GM12878 (cell line): Measurements from ENCODE around the gene KHNYN. TPM values are rescaled to one million over a fixed set of nuclear protein-coding genes. Genes with fewer than 3 reads are reported as not detected.
A peak's percentile ranks its signal among the peaks of the same experiment; 100 is the strongest.

Experiments
- CHD4 ChIP-seq: fragments of 200-600 bp; sonication (generic); IDR thresholded peaks from 2 replicates; pipeline ENCODE4 v1.6.1; 2016; ENCODE audit warnings: mild to moderate bottlenecking
- CREB1 ChIP-seq: IDR thresholded peaks from 2 replicates; pipeline ENCODE4 v1.6.1; 2012; ENCODE audit warnings: low read depth, mild to moderate bottlenecking, inconsistent platforms
- FOS ChIP-seq: IDR thresholded peaks from 3 replicates; pipeline ENCODE4 v1.6.1; 2011; ENCODE audit warnings: borderline replicate concordance; ENCODE audit not compliant: insufficient read length; ENCODE audit errors: extremely low read depth
- MXI1 ChIP-seq: fragments of 150-350 bp; IDR thresholded peaks from 2 replicates; pipeline ENCODE4 v1.6.1; 2011; ENCODE audit warnings: low read depth, mild to moderate bottlenecking, inconsistent platforms, low read length, improper control_type of control experiment
- PAX8 ChIP-seq: fragments of 450-650 bp; IDR thresholded peaks from 2 replicates; pipeline ENCODE4 v1.6.1; 2017; ENCODE audit warnings: mild to moderate bottlenecking, moderate library complexity
- POLR2A ChIP-seq: IDR thresholded peaks from 2 replicates; pipeline ENCODE4 v1.6.1; 2011; ENCODE audit warnings: low read depth, mild to moderate bottlenecking, low read length
- POLR2AphosphoS5 ChIP-seq: IDR thresholded peaks from 2 replicates; pipeline ENCODE4 v1.6.1; 2011; ENCODE audit warnings: mild to moderate bottlenecking, low read length, inconsistent platforms
- RCOR1 ChIP-seq: conservative IDR thresholded peaks from 2 replicates; pipeline ENCODE4 v1.6.1; 2012; ENCODE audit warnings: low read depth, low read length, improper control_type of control experiment
- RELB ChIP-seq: fragments of 450-650 bp; IDR thresholded peaks from 2 replicates; pipeline ENCODE4 v1.6.1; 2017; ENCODE audit warnings: low read depth, mild to moderate bottlenecking, moderate library complexity
- SP1 ChIP-seq: IDR thresholded peaks from one replicate; pipeline ENCODE4 v1.6.1; 2011; ENCODE audit warnings: low read depth, low read length
- TCF12 ChIP-seq: IDR thresholded peaks from 2 replicates; pipeline ENCODE4 v1.6.1; 2011; ENCODE audit warnings: low read depth, mild to moderate bottlenecking, low read length
- polyA plus RNA-seq, 11 experiments: library from polyadenylated mRNA; depleted of rRNA in 4 of 11; unstranded in 6 of 11; stranded (reverse) in 5 of 11; fragments of >200 nt; fragmentation: Nextera tagmentation in 4 of 11; fragmentation: Illumina TruSeq in 1 of 11; extraction: Ambion mirVana in 4 of 11; extraction: Trizol in 1 of 11; gene quantifications; 1 replicate in 1 of 11; 2 replicates in 10 of 11; pipeline versions ENCODE4 v1.2.1 to v1.2.3, GENCODE V29; 2011 to 2016; ENCODE audit warnings: inconsistent platforms in 2 of 11, missing spikeins in 2 of 11, low read depth in 1 of 11
- total RNA-seq, 4 experiments: library from RNA; depleted of rRNA in 3 of 4; stranded (reverse); fragments of >200 nt in 3 of 4; fragmentation: Illumina TruSeq in 1 of 4; extraction: Trizol in 1 of 4; gene quantifications; 2 replicates each; pipeline versions ENCODE4 v1.2.1 to v1.2.3, GENCODE V29; 2013 to 2021
- TF ChIP-seq, protein P1 (sequence below): IDR thresholded peaks from 2 replicates; pipeline ENCODE4 v1.6.1; 2011; ENCODE audit warnings: borderline replicate concordance, low read depth, mild to moderate bottlenecking, moderate library complexity, mixed read lengths, low read length; ENCODE audit not compliant: insufficient read depth; ENCODE audit errors: extremely low read length

The KHNYN gene
- total and polyA plus RNA-seq, 10 of the 15 experiments (the other 5 are each of a cell fraction or from before 2014, with no cell fraction given), result 1.4 to 34.7 (median 21.5) TPM

GRCh38 chr14:24430682-24431568, 1.2 kb downstream of the KHNYN start (continued):
- TF ChIP-seq, protein P1, sequence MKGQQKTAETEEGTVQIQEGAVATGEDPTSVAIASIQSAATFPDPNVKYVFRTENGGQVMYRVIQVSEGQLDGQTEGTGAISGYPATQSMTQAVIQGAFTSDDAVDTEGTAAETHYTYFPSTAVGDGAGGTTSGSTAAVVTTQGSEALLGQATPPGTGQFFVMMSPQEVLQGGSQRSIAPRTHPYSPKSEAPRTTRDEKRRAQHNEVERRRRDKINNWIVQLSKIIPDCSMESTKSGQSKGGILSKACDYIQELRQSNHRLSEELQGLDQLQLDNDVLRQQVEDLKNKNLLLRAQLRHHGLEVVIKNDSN, result no peak
- no peak for TF ChIP-seq CHD4
- TF ChIP-seq PAX8, result no peak
- TF ChIP-seq TCF12, result 0 out of 2 replicates have a peak, but pooled peaks have one; percentile 4
- TF ChIP-seq RELB, result peak; percentile 55
- peak; percentile 76 for TF ChIP-seq POLR2AphosphoS5
- TF ChIP-seq POLR2A, result 0 out of 2 replicates have a peak, but pooled peaks have one; percentile 11
- TF ChIP-seq MXI1, result peak; percentile 20; the same call in 1 of the 2 replicates
- no peak for TF ChIP-seq SP1
- no peak for TF ChIP-seq RCOR1
- 0 out of 2 replicates have a peak, but pooled peaks have one; percentile 6 for TF ChIP-seq CREB1
- TF ChIP-seq FOS, result no peak
